GM19455 (cell line): ENCODE measurements around the gene GFRA3.
"Not testable (repeated sequence)": the region's sequence is repeated elsewhere in the genome, so short reads cannot be mapped to it uniquely, and the experiment has no call there.

Experiments used
- ATAC-seq: cut with Tn5 transposase; IDR thresholded peaks from one replicate; pipeline ENCODE4 v1.9.1; 2021; ENCODE audit not compliant: unreplicated experiment

The GFRA3 gene

DNA sequence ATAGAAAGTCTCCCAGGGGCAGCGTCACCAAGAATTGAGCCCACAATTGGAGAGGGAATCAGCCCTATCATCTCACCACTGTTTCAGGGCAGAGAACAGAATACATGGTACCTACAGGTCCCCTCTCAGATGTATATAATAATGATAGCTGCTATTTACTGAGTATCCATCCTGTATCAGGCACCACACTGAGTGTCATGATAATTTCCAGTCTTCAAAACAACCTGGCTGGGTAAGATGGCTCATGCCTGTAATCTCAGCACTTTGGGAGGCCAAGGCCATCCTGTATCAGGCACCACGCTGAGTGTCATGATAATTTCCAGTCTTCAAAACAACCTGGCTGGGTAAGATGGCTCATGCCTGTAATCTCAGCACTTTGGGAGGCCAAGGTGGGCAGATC is 26.6 kb downstream of the GFRA3 start:
- not testable (repeated sequence) for ATAC-seq

DNA sequence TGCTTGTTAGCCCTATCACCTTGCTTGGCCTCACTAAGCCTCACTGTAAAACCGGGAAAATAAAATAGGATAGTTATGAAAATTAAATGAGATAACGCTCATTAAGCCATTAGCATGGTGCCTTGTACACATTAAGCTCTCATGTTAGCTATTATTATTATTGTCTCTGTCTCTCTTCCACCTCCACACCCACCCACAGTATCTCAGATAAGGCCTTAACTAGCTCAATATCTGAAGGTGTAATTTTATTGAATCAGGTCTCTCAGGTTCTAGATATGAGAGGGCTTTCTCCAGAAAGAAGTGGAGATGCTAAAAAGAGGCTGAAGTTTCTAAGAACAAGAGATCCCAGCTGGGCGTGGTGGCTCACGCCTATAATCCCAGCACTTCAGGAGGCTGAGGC is 27.6 kb downstream of the GFRA3 start:
- no peak for ATAC-seq

- ATAC-seq = no peak
Measured at GRCh38 chr5:138246334-138246733, 28.1 kb downstream of the GFRA3 start.

GRCh38 chr5:138245717-138246116 is 28.7 kb downstream of the GFRA3 start:
- ATAC-seq = no peak

GRCh38 chr5:138243794-138244193 is 30.6 kb downstream of the GFRA3 start:
- ATAC-seq = no peak

- no peak for ATAC-seq
Measured at GRCh38 chr5:138241688-138242571, 32.5 kb downstream of the GFRA3 start.

DNA sequence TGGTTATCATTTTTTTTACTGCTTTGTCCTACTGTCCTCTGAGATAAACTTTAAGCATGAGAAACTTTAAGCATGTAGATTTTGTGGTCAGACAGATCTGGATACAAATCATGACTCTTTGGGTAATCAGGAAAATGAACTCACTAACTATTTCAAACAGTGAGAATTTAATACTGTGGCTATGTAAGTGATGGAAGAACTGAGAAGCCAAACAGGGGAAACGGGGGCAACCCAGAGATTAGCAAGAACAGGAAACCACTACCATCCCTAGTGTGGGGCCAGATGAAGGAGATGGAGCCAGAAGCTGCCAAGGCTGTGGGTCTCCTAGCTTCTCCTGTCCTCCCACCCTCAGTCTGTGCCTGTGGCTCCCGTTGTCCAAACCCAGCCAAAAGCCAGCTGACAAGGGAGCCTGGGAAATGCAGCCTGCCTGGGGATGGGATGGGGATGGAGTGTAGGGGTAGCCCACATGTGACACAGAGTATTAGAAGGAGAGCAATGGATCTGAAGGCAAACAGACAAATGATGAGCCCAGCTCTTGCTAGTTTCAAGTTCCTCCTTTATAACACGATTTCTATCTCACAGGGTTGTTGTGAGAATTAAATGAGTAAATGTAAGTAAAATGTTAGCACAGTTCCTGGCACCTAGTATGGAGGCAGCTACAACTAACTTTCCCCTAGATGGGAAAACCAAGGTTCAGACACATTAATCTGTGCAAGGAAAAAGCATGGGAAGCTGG is 33.6 kb downstream of the GFRA3 start:
- ATAC-seq = no peak

DNA sequence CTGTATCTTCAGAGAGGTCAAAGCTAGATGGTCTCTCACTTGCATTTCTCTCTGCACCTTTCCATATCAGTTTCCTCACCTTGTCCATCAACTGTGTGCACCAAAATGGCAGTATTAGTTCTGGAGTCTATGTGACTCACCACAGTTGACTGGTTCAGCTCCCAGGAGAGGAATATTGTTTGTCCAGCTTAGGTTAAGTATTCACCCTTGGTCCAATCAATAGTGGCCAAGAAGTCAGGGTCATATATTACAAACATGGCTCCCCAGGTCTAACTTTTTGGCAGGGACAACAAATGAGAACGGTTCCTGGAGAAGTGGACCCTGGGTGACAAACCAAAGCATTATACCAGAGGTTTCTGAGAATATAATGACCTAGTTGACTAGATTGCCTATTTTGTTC is 36.4 kb downstream of the GFRA3 start:
- no peak for ATAC-seq

- ATAC-seq = no peak
Measured at GRCh38 chr5:138234651-138235050, 39.8 kb downstream of the GFRA3 start.

- ATAC-seq = no peak
Measured at GRCh38 chr5:138233280-138233679, 41.1 kb downstream of the GFRA3 start.

GRCh38 chr5:138230981-138231589 is 43.3 kb downstream of the GFRA3 start:
- ATAC-seq = no peak

DNA sequence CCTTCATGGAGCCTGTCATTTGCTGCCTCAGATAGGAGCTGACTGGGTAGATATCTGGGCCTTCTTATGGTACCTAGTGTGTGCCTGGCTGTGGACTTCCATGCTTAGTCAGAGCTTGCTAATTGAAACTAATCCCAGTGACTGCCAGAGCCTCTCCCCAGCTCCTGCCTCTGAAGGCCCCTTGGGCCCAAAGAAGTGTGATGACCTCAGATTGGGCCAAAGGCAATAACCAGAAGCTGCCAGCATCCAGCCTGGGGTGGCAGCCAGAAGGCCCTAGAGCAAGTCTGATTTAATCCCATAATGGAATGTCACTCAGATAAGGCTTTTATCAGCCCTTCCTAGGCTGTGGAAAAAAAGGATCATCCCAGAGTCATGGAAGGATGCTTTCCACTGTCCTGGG is 44.2 kb downstream of the GFRA3 start:
- no peak for ATAC-seq

GRCh38 chr5:138229387-138229786 is 45.0 kb downstream of the GFRA3 start:
- ATAC-seq = no peak

DNA sequence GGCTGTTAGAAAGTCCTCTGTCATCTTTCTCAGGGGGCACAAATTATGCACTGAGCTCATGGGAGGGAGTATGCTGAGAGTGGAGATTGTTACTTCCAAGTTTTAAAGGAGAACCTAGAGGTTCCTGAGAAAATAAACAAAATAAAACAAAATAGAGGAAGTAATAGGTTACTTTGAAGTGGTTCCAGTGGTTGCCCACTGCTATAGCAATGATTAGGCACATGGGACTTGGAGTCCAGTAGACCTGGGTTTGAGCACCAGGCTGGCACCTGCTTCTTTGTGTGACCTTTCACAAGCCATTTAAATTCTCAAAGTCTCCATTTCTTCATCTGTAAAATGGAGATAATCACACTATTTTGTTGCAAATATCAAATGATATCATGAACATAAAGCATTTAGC is 47.5 kb downstream of the GFRA3 start:
- ATAC-seq = no peak

- no peak for ATAC-seq
Measured at GRCh38 chr5:138224712-138225111, 49.7 kb downstream of the GFRA3 start.

DNA sequence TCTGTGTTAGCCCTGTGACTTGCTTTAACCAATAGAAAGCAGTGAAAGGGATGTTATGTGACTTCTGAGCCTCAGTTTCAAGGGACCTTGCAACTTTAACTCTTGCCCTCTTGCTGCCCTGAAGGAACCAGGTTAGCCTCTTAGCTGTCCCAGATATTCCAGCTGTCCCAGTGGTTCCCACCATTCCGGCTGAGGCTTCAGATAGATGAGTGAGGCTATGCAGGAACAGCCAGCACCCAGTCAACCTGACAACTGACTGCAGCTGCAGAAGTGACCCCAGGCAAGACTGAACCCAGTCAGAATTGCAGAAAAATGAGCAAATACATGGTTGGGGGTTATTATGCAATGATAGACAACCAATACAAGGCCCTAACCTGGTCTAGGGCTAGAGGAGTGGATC is 50.9 kb downstream of the GFRA3 start:
- ATAC-seq = no peak

- no peak for ATAC-seq
Measured at GRCh38 chr5:138216799-138217198, 57.6 kb downstream of the GFRA3 start.

DNA sequence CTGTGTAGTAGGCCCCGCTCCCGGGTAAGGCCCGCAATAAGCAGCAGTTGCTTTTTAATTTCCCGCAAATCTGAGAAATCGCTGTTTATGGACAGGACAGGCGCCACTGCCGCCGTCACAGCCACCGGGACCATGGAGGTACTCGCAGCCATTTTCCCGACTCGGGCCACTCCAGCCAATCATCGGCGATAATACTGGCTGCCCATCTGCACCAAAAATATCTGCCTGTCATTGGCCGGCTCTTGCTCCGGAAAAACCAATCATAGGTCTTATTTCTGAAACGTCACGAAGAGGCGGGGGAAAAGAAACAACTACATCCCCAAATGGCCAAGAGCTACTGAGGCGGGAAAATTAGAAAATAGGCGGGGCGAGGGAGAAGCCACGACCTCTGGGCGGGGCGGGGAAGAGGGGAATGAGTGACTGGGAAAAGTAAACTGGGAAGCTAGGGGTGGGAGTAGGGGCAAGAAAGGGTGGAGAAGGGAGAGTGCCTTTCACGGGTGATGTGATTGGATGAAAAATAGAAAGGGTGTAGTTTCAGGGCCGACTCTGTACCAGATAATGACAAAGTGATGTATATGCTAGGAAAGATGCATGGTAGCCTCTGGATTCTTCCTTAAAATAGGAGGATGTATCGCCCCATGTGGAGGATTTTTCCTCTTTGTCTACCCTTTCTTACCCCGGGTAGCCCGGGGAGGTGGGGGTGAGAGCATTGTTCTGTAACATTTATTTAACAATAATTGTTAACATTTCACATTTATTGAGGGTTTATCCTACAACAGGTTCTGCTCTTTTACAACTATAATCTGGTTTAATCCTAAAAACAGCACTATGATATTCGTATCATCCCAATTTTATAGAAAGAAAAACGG is 61.0 kb downstream of the GFRA3 start, which contains the start of gene CDC23:
TSS of gene CDC23 (minus strand) at position 163 of the 869 bp plus-strand sequence. CDS start at position 152, 11 bp downstream.
- peak; percentile 98 for ATAC-seq

GRCh38 chr5:138212828-138213160 is 61.6 kb downstream of the GFRA3 start:
- ATAC-seq = peak; percentile 19

GRCh38 chr5:138210985-138211384 is 63.4 kb downstream of the GFRA3 start:
- ATAC-seq = no peak
